ENCODE data around the gene MRAS.

DNA sequence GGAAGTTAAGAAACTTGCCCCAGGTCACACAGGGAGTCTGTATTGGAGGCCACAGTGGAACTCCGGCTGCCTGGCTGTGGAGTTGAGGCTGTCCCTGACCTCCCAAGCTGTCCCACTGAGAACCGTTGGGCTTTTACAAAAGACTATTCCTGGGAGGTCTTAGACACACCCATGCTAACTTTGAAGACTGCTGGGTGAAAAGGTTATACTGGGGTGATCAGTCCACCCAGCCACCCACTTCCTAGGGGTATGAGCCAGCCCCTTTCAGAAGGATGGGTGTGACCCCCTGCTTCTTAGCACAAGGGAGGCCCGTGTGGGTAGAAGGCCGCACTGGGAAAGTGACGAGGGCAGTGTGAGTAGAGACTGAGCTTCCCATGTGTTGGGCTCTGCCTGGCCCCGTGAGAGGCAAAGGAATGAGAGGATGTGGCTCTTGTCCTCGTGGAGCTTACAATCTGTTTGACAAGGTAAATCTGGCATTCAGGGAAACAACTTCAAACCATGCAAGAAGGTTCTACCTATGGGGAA, 19.0 kb downstream of the MRAS start:
- TF ChIP-seq, protein P1, sequence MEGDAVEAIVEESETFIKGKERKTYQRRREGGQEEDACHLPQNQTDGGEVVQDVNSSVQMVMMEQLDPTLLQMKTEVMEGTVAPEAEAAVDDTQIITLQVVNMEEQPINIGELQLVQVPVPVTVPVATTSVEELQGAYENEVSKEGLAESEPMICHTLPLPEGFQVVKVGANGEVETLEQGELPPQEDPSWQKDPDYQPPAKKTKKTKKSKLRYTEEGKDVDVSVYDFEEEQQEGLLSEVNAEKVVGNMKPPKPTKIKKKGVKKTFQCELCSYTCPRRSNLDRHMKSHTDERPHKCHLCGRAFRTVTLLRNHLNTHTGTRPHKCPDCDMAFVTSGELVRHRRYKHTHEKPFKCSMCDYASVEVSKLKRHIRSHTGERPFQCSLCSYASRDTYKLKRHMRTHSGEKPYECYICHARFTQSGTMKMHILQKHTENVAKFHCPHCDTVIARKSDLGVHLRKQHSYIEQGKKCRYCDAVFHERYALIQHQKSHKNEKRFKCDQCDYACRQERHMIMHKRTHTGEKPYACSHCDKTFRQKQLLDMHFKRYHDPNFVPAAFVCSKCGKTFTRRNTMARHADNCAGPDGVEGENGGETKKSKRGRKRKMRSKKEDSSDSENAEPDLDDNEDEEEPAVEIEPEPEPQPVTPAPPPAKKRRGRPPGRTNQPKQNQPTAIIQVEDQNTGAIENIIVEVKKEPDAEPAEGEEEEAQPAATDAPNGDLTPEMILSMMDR (IDR thresholded peaks at IDR 0.05; ENCODE audit: insufficient read depth, low read length, poor library complexity, severe bottlenecking) = no peak
- no peak for TF ChIP-seq EZH2phosphoT487 (conservative IDR thresholded peaks at IDR 0.05; ENCODE audit: low read length)

All from SU-DHL-6 (cell line).